HepG2 (cell line): ENCODE data around the gene ZFHX3. TPM values are rescaled to one million over a fixed set of nuclear protein-coding genes. Genes with fewer than 3 reads are reported as not detected.

Experiments used
- ATAC-seq: fragments of 200-7000 bp; cut with Tn5 transposase; 3 replicates; pipeline ENCODE4 v1.9.1; 2020; ENCODE audit warnings: mild to moderate bottlenecking, moderate library complexity
- BruUV-seq: library from RNA; stranded (reverse); fragments of 400-500 nt; replicated peaks from 2 replicates; lab custom pipeline; 2021; lab: Mats Ljungman, UMichigan
- CTCF ChIA-PET: fragments of 300-600 bp; formaldehyde crosslinking; extraction: SDS; loops from one replicate; lab custom pipeline; 2021; ENCODE audit warnings: low total read pairs, inconsistent platforms, low intra/inter-chr PET ratio; lab: Yijun Ruan, JAX
- POLR2A ChIA-PET: fragments of 350-600 bp; sonication (Branson Sonifier 250); formaldehyde crosslinking; loops from one replicate; lab custom pipeline; 2020; ENCODE audit warnings: antibody characterized with exemption, inconsistent platforms; lab: Yijun Ruan, JAX
- DNase-seq: peaks from one replicate; pipeline ENCODE4 v3.0.0-alpha.2; 2015; ENCODE audit warnings: low spot score
- FAIRE-seq: peaks from 3 replicates; lab custom pipeline; 2011; peaks lifted over from hg19 to GRCh38; lab: Jason Lieb, UNC
- H2AFZ ChIP-seq: one replicate; pipeline ENCODE4 v1.6.1; 2011; ENCODE audit warnings: low read length, inconsistent platforms
- H3K27ac ChIP-seq: fragments of 300-600 bp; 3 replicates; pipeline ENCODE4 v1.8.0; 2011; ENCODE audit warnings: mixed run types, mild to moderate bottlenecking, mixed read lengths, low read length, inconsistent platforms; ENCODE audit not compliant: insufficient read depth; ENCODE audit errors: extremely low read length
- H3K27me3 ChIP-seq, 2 experiments: fragments of 200-600 bp in 1 of 2; 2 replicates in 1 of 2; 3 replicates in 1 of 2; pipeline versions ENCODE4 v1.6.0 to v1.8.0; 2011; ENCODE audit warnings: low read length in 2 of 2, mild to moderate bottlenecking in 2 of 2, moderate library complexity in 2 of 2, inconsistent platforms in 1 of 2; ENCODE audit not compliant: insufficient read depth in 2 of 2, control insufficient read depth in 1 of 2
- H3K36me3 ChIP-seq, 2 experiments: fragments of 200-600 bp in 1 of 2; replicated peaks in 1 of 2; 2 replicates in 1 of 2; 3 replicates in 1 of 2; pipeline versions ENCODE4 v1.5.1 to v1.8.0; 2011; ENCODE audit warnings: low read length in 2 of 2, inconsistent platforms in 1 of 2; ENCODE audit not compliant: insufficient read depth in 2 of 2, control insufficient read depth in 1 of 2
- H3K4me1 ChIP-seq: 2 replicates; pipeline ENCODE4 v1.5.1; 2012; ENCODE audit warnings: low read length, inconsistent platforms; ENCODE audit not compliant: insufficient read depth
- H3K4me2 ChIP-seq: 2 replicates; pipeline ENCODE4 v1.6.0; 2011; ENCODE audit warnings: low read depth, low read length, inconsistent platforms
- H3K4me3 ChIP-seq, 3 experiments: fragments of 200-600 bp in 1 of 3; sonication (generic), shearing (Covaris generic) in 1 of 3; replicated peaks in 1 of 3; 2 replicates each; pipeline ENCODE4 v1.5.1; 2011 to 2016; ENCODE audit warnings: low read length in 3 of 3, inconsistent platforms in 2 of 3, low read depth in 2 of 3, mild to moderate bottlenecking in 2 of 3, control low read depth in 1 of 3, mixed read lengths in 1 of 3; ENCODE audit not compliant: insufficient read depth in 1 of 3
- H3K79me2 ChIP-seq: one replicate; pipeline ENCODE4 v1.6.1; 2011; ENCODE audit warnings: low read length, inconsistent platforms; ENCODE audit not compliant: insufficient read depth
- H3K9ac ChIP-seq: 2 replicates; pipeline ENCODE4 v1.6.0; 2011; ENCODE audit warnings: mild to moderate bottlenecking, low read depth, low read length, inconsistent platforms; ENCODE audit not compliant: insufficient read depth
- H3K9me3 ChIP-seq: 2 replicates; pipeline ENCODE4 v1.5.1; 2012; ENCODE audit warnings: mild to moderate bottlenecking, low read length
- H4K20me1 ChIP-seq: 2 replicates; pipeline ENCODE4 v1.6.0; 2011; ENCODE audit warnings: inconsistent platforms, mild to moderate bottlenecking, low read length, moderate library complexity; ENCODE audit not compliant: insufficient read depth
- EEA1 ChIP-seq: sonication (generic); formaldehyde crosslinking; IDR thresholded peaks from 2 replicates; pipeline ENCODE4 v1.5.1; 2020; ENCODE audit warnings: mild to moderate bottlenecking, missing genetic modification reagents, borderline replicate concordance
- FLYWCH1 ChIP-seq: sonication (generic); formaldehyde crosslinking; IDR thresholded peaks from 2 replicates; pipeline ENCODE4 v1.8.1; 2023; ENCODE audit warnings: mild to moderate bottlenecking, missing genetic modification reagents
- MLXIP ChIP-seq: sonication (generic); formaldehyde crosslinking; IDR thresholded peaks from 2 replicates; pipeline ENCODE4 v1.9.0; 2021; ENCODE audit warnings: missing genetic modification reagents, borderline replicate concordance
- SIX1 ChIP-seq: sonication (generic); formaldehyde crosslinking; IDR thresholded peaks from 2 replicates; pipeline ENCODE4 v1.4.0; 2020; ENCODE audit warnings: missing genetic modification reagents, borderline replicate concordance
- SNAPC2 ChIP-seq: sonication (generic); formaldehyde crosslinking; IDR thresholded peaks from 2 replicates; pipeline ENCODE4 v1.8.1; 2022; ENCODE audit warnings: mild to moderate bottlenecking, missing genetic modification reagents
- ZNF224 ChIP-seq: sonication (generic); formaldehyde crosslinking; IDR thresholded peaks from 2 replicates; pipeline ENCODE4 v1.5.0; 2020; ENCODE audit warnings: mild to moderate bottlenecking, missing genetic modification reagents
- ZNF253 ChIP-seq: sonication (generic); formaldehyde crosslinking; IDR thresholded peaks from 2 replicates; pipeline ENCODE4 v1.8.0; 2022; ENCODE audit warnings: mild to moderate bottlenecking, missing genetic modification reagents, borderline replicate concordance
- ZNF574 ChIP-seq: sonication (generic); formaldehyde crosslinking; IDR thresholded peaks from 2 replicates; pipeline ENCODE4 v1.4.0; 2020; ENCODE audit warnings: missing genetic modification reagents
- WGBS: methylation state at CpG from one replicate; pipeline ENCODE4 v1.1.6; 2017; ENCODE audit warnings: low lambda C conversion rate; 5-methylcytosine and 5-hydroxymethylcytosine counted together
- in situ Hi-C: cut with HindIII; loops from 2 replicates; pipeline ENCODE4 v1.10.0; 2017; ENCODE audit warnings: low pct_unique_long_range_greater_than_20kb; ENCODE audit not compliant: extremely low pct_ligation_motif_present
- intact Hi-C: fragments of 100-400 bp; cut with micrococcal nuclease; formaldehyde crosslinking; loops from one replicate; pipeline ENCODE4 v1.10.0; 2022; ENCODE audit not compliant: unreplicated experiment
- polyA plus RNA-seq, 8 experiments: library from polyadenylated mRNA; depleted of rRNA in 3 of 8; stranded (reverse) in 7 of 8; unstranded in 1 of 8; fragments of >200 nt; fragmentation: Illumina TruSeq in 4 of 8; extraction: Trizol in 4 of 8; gene quantifications; 2 replicates each; pipeline versions ENCODE4 v1.2.1 to v1.2.3, GENCODE V29; 2011 to 2016; ENCODE audit warnings: low read depth in 4 of 8, missing spikeins in 1 of 8, mixed read lengths in 1 of 8; ENCODE audit not compliant: insufficient read depth in 1 of 8
- total RNA-seq, 5 experiments: library from RNA; depleted of rRNA; stranded (reverse); fragments of >200 nt; fragmentation: Illumina TruSeq; extraction: Trizol; gene quantifications; 2 replicates each; pipeline ENCODE4 v1.2.3, GENCODE V29; 2016; ENCODE audit warnings: low read depth in 1 of 5
- TF ChIP-seq, protein P1 (sequence below): sonication (generic); formaldehyde crosslinking; IDR thresholded peaks from 2 replicates; pipeline ENCODE4 v1.4.0; 2020; ENCODE audit warnings: missing genetic modification reagents, borderline replicate concordance
- TF ChIP-seq, protein P2 (sequence below): sonication (generic); formaldehyde crosslinking; IDR thresholded peaks from 2 replicates; pipeline ENCODE4 v1.8.0; 2022; ENCODE audit warnings: mild to moderate bottlenecking, missing genetic modification reagents; ENCODE audit not compliant: insufficient replicate concordance
- TF ChIP-seq, protein P3 (sequence below): sonication (generic); formaldehyde crosslinking; conservative IDR thresholded peaks from 2 replicates; pipeline ENCODE4 v1.5.0; 2020; ENCODE audit warnings: missing genetic modification reagents

Gene ZFHX3
- total and polyA plus RNA-seq, 2 of the 13 experiments (the other 11 are each of a cell fraction or from before 2014, with no cell fraction given) = 5.0 to 6.0 TPM

- H2AFZ ChIP-seq = no peak overlapping the region
- intact Hi-C loops (loop anchor here (5.0 kb wide), 1 partner anchor 98 kb away; no protein-coding TSS in a partner anchor), in situ Hi-C loops (loop anchor here (10.0 kb wide), 1 partner anchor 110 kb away; no protein-coding TSS in a partner anchor)
- CTCF ChIA-PET = no interaction called here
- H3K27me3 ChIP-seq = peaks cover 0 to 17% of the 10 kb centered on the region in 2 experiments; a peak in 2 of 5 replicates
- no peak overlapping the region for H3K4me3 ChIP-seq
- POLR2A ChIA-PET = no interaction called here
- 58% methylated on average over 25 of the region's 25 CpGs for WGBS
- no peak for DNase-seq
- H3K9me3 ChIP-seq = no peaks in the 10 kb centered on the region
- H3K36me3 ChIP-seq = no peaks in the 10 kb centered on the region
- H3K79me2 ChIP-seq = no peaks in the 10 kb centered on the region
- no peak for FAIRE-seq
- H3K9ac ChIP-seq = no peak overlapping the region
- H3K4me1 ChIP-seq = peaks cover 68% of the 10 kb centered on the region
- no TSS peak for BruUV-seq
- H3K4me2 ChIP-seq = no peak overlapping the region; the same call in 1 of the 2 replicates
- ATAC-seq = no peak
- no peak overlapping the region for H3K27ac ChIP-seq
- H4K20me1 ChIP-seq = no peaks in the 10 kb centered on the region
- TF ChIP-seq, protein P1, sequence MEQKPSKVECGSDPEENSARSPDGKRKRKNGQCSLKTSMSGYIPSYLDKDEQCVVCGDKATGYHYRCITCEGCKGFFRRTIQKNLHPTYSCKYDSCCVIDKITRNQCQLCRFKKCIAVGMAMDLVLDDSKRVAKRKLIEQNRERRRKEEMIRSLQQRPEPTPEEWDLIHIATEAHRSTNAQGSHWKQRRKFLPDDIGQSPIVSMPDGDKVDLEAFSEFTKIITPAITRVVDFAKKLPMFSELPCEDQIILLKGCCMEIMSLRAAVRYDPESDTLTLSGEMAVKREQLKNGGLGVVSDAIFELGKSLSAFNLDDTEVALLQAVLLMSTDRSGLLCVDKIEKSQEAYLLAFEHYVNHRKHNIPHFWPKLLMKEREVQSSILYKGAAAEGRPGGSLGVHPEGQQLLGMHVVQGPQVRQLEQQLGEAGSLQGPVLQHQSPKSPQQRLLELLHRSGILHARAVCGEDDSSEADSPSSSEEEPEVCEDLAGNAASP (CRISPR knock-in tag) = no peak
- TF ChIP-seq EEA1 (no peak), MLXIP (CRISPR knock-in tag) (no peak), ZNF224 (CRISPR knock-in tag) (no peak), SIX1 (no peak), ZNF574 (0 out of 2 replicates have a peak, but pooled peaks have one; percentile 17), SNAPC2 (CRISPR knock-in tag) (no peak), FLYWCH1 (no peak), ZNF253 (CRISPR knock-in tag) (no peak)
- TF ChIP-seq, protein P2, sequence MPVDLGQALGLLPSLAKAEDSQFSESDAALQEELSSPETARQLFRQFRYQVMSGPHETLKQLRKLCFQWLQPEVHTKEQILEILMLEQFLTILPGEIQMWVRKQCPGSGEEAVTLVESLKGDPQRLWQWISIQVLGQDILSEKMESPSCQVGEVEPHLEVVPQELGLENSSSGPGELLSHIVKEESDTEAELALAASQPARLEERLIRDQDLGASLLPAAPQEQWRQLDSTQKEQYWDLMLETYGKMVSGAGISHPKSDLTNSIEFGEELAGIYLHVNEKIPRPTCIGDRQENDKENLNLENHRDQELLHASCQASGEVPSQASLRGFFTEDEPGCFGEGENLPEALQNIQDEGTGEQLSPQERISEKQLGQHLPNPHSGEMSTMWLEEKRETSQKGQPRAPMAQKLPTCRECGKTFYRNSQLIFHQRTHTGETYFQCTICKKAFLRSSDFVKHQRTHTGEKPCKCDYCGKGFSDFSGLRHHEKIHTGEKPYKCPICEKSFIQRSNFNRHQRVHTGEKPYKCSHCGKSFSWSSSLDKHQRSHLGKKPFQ (CRISPR knock-in tag) = no peak
- TF ChIP-seq, protein P3, sequence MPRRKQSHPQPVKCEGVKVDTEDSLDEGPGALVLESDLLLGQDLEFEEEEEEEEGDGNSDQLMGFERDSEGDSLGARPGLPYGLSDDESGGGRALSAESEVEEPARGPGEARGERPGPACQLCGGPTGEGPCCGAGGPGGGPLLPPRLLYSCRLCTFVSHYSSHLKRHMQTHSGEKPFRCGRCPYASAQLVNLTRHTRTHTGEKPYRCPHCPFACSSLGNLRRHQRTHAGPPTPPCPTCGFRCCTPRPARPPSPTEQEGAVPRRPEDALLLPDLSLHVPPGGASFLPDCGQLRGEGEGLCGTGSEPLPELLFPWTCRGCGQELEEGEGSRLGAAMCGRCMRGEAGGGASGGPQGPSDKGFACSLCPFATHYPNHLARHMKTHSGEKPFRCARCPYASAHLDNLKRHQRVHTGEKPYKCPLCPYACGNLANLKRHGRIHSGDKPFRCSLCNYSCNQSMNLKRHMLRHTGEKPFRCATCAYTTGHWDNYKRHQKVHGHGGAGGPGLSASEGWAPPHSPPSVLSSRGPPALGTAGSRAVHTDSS (CRISPR knock-in tag) = no peak
Measured at GRCh38 chr16:73064212-73064993, 16.5 kb upstream of the ZFHX3 start.
